Keratinocyte (primary cell): ENCODE measurements around the gene ZFX.

Experiments
- EZH2 ChIP-seq: IDR thresholded peaks from one replicate; pipeline ENCODE4 v1.6.1; 2012; ENCODE audit warnings: inconsistent platforms, mild to moderate bottlenecking, low read length, moderate library complexity
- TF ChIP-seq, protein P1 (sequence below), 3 experiments: IDR thresholded peaks in 1 of 3; conservative IDR thresholded peaks in 1 of 3; optimal IDR thresholded peaks in 1 of 3; 2 replicates in 2 of 3; 3 replicates in 1 of 3; pipeline versions ENCODE3 to v1.5.1; 2011; ENCODE audit warnings: low read length in 3 of 3, mild to moderate bottlenecking in 3 of 3, moderate library complexity in 2 of 3, control low read depth in 1 of 3, inconsistent platforms in 1 of 3; ENCODE audit not compliant: insufficient read depth in 2 of 3; ENCODE audit errors: extremely low read depth in 1 of 3

GRCh38 chrX:24231131-24231540 lies 81.6 kb downstream of the ZFX start:
- TF ChIP-seq, protein P1, sequence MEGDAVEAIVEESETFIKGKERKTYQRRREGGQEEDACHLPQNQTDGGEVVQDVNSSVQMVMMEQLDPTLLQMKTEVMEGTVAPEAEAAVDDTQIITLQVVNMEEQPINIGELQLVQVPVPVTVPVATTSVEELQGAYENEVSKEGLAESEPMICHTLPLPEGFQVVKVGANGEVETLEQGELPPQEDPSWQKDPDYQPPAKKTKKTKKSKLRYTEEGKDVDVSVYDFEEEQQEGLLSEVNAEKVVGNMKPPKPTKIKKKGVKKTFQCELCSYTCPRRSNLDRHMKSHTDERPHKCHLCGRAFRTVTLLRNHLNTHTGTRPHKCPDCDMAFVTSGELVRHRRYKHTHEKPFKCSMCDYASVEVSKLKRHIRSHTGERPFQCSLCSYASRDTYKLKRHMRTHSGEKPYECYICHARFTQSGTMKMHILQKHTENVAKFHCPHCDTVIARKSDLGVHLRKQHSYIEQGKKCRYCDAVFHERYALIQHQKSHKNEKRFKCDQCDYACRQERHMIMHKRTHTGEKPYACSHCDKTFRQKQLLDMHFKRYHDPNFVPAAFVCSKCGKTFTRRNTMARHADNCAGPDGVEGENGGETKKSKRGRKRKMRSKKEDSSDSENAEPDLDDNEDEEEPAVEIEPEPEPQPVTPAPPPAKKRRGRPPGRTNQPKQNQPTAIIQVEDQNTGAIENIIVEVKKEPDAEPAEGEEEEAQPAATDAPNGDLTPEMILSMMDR (optimal IDR thresholded peaks at IDR 0.05 in 1 of 3, IDR thresholded peaks at IDR 0.05 in 1 of 3, conservative IDR thresholded peaks at IDR 0.05 in 1 of 3; ENCODE audit: extremely low read depth in 1 of 3, insufficient read depth in 2 of 3, low read length in 3 of 3): no peak
- TF ChIP-seq EZH2: no peak
